MCF 10A (cell line): ENCODE data around the gene TIMM50. TPM values are rescaled to one million over a fixed set of nuclear protein-coding genes. Genes with fewer than 3 reads are reported as not detected.

Experiments
- BruUV-seq: library from RNA; stranded (reverse); fragments of 400-500 nt; replicated peaks from 2 replicates; lab custom pipeline; 2021; lab: Mats Ljungman, UMichigan
- CTCF ChIA-PET: fragments of 300-600 bp; sonication (Branson Sonifier 250); formaldehyde crosslinking; extraction: SDS; loops from one replicate; lab custom pipeline; 2021; ENCODE audit warnings: antibody characterized with exemption, inconsistent platforms; lab: Yijun Ruan, JAX
- POLR2A ChIA-PET: fragments of 300-600, 350-650 bp; sonication (Branson Sonifier 250); formaldehyde crosslinking; extraction: SDS; loops from one replicate; lab custom pipeline; 2020; ENCODE audit warnings: antibody characterized with exemption, inconsistent platforms; lab: Yijun Ruan, JAX
- DNase-seq: peaks from one replicate; pipeline ENCODE4 v3.0.0-alpha.2; 2018; ENCODE audit not compliant: unreplicated experiment
- H3K27ac Mint-ChIP-seq: one replicate; pipeline ENCODE4 v1.8.0; 2022; ENCODE audit warnings: mild to moderate bottlenecking, low read depth, mixed read lengths; ENCODE audit not compliant: unreplicated experiment
- H3K27me3 Mint-ChIP-seq: one replicate; pipeline ENCODE4 v1.8.0; 2022; ENCODE audit warnings: mixed read lengths; ENCODE audit not compliant: insufficient read depth, unreplicated experiment
- H3K36me3 Mint-ChIP-seq: one replicate; pipeline ENCODE4 v1.8.0; 2022; ENCODE audit warnings: mild to moderate bottlenecking, moderate library complexity, mixed read lengths; ENCODE audit not compliant: insufficient read depth, unreplicated experiment
- H3K4me1 Mint-ChIP-seq: one replicate; pipeline ENCODE4 v1.8.0; 2022; ENCODE audit warnings: mixed read lengths; ENCODE audit not compliant: insufficient read depth, unreplicated experiment
- H3K4me3 Mint-ChIP-seq: one replicate; pipeline ENCODE4 v1.8.0; 2022; ENCODE audit warnings: mild to moderate bottlenecking, moderate library complexity, mixed read lengths; ENCODE audit not compliant: unreplicated experiment
- H3K9me3 Mint-ChIP-seq: one replicate; pipeline ENCODE4 v1.8.0; 2022; ENCODE audit warnings: mixed read lengths; ENCODE audit not compliant: unreplicated experiment
- intact Hi-C: fragments of 100-400 bp; cut with micrococcal nuclease; formaldehyde crosslinking; loops from 2 replicates; pipeline ENCODE4 v1.14.1; 2022
- total RNA-seq: library from RNA; stranded (reverse); gene quantifications from 2 replicates; pipeline ENCODE4 v1.2.3, GENCODE V29; 2022
- TF ChIP-seq, protein P1 (sequence below): fragments of 200-600 bp; IDR thresholded peaks from one replicate; pipeline ENCODE4 v1.8.0; 2022; ENCODE audit warnings: antibody characterized with exemption, mild to moderate bottlenecking; ENCODE audit not compliant: unreplicated experiment

The TIMM50 gene
- total RNA-seq, 1 experiment from 2014 or later, result 94.2 TPM

DNA sequence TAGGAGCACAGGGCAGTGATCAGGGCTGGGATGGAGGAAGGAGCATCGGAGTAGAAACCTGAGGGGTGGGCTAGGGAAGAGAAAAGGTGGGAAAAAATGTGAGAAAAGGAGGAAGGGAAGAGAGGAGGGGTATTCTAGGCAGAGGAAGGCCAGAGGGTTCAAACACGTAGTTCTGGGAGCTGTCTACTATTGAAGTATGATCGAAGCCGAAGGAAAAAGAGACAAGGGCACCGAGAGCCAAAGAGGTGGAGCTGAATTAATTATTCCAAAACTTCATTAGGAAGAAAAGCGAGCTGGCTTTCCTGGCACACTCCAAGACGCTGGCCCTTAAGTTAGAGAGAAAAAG, 25.9 kb downstream of the TIMM50 start:
- no peak for DNase-seq
- BruUV-seq, result no TSS peak
- Mint-ChIP-seq H3K27me3 (peaks cover 33% of the 10 kb centered on the region), H3K4me1 (no peaks in the 10 kb centered on the region), H3K9me3 (no peaks in the 10 kb centered on the region), H3K4me3 (peak overlapping the region; percentile 71), H3K27ac (no peak overlapping the region), H3K36me3 (no peaks in the 10 kb centered on the region)
- ChIA-PET POLR2A (no interaction called here), CTCF (interaction anchor here (0.6 kb wide), 1 partner anchor 62 kb away, joined by 3 read pairs; no protein-coding TSS in a partner anchor)
- TF ChIP-seq, protein P1, sequence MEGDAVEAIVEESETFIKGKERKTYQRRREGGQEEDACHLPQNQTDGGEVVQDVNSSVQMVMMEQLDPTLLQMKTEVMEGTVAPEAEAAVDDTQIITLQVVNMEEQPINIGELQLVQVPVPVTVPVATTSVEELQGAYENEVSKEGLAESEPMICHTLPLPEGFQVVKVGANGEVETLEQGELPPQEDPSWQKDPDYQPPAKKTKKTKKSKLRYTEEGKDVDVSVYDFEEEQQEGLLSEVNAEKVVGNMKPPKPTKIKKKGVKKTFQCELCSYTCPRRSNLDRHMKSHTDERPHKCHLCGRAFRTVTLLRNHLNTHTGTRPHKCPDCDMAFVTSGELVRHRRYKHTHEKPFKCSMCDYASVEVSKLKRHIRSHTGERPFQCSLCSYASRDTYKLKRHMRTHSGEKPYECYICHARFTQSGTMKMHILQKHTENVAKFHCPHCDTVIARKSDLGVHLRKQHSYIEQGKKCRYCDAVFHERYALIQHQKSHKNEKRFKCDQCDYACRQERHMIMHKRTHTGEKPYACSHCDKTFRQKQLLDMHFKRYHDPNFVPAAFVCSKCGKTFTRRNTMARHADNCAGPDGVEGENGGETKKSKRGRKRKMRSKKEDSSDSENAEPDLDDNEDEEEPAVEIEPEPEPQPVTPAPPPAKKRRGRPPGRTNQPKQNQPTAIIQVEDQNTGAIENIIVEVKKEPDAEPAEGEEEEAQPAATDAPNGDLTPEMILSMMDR, result no peak
- intact Hi-C loops, result no loop called here

DNA sequence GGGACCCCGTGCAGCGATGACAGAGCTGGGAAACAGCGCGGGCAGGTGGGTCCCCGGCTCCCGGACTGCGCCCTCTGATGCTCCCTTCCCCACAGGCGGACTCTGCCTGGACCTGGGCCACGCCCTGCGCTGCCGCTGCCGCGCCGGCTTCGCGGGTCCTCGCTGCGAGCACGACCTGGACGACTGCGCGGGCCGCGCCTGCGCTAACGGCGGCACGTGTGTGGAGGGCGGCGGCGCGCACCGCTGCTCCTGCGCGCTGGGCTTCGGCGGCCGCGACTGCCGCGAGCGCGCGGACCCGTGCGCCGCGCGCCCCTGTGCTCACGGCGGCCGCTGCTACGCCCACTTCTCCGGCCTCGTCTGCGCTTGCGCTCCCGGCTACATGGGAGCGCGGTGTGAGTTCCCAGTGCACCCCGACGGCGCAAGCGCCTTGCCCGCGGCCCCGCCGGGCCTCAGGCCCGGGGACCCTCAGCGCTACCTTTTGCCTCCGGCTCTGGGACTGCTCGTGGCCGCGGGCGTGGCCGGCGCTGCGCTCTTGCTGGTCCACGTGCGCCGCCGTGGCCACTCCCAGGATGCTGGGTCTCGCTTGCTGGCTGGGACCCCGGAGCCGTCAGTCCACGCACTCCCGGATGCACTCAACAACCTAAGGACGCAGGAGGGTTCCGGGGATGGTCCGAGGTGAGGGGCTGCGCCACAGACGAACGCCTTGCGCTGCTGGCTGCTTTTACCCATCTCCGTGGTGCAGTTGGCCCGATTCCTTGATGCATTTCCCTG, 26.5 kb downstream of the TIMM50 start:
- no peaks in the 10 kb centered on the region for H3K36me3 Mint-ChIP-seq
- intact Hi-C loops, result no loop called here
- ChIA-PET CTCF (no interaction called here), POLR2A (no interaction called here)
- H3K27ac Mint-ChIP-seq, result no peak overlapping the region
- TF ChIP-seq, protein P1, result no peak
- BruUV-seq, result no TSS peak
- peak overlapping the region; percentile 71 for H3K4me3 Mint-ChIP-seq
- H3K27me3 Mint-ChIP-seq, result peaks cover 33% of the 10 kb centered on the region
- no peaks in the 10 kb centered on the region for H3K9me3 Mint-ChIP-seq
- no peaks in the 10 kb centered on the region for H3K4me1 Mint-ChIP-seq
- peak; percentile 27 for DNase-seq

DNA sequence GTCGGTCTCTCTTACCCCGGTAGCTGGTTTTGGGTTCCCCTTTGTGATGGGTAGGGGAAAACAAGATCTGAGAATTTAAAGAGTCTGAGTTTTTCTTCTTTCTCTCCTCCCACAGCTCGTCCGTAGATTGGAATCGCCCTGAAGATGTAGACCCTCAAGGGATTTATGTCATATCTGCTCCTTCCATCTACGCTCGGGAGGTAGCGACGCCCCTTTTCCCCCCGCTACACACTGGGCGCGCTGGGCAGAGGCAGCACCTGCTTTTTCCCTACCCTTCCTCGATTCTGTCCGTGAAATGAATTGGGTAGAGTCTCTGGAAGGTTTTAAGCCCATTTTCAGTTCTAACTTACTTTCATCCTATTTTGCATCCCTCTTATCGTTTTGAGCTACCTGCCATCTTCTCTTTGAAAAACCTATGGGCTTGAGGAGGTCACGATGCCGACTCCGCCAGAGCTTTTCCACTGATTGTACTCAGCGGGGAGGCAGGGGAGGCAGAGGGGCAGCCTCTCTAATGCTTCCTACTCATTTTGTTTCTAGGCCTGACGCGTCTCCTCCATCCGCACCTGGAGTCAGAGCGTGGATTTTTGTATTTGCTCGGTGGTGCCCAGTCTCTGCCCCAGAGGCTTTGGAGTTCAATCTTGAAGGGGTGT, 27.2 kb downstream of the TIMM50 start:
- TSS peak; percentile 24 for BruUV-seq
- no peak overlapping the region for H3K27ac Mint-ChIP-seq

DNA sequence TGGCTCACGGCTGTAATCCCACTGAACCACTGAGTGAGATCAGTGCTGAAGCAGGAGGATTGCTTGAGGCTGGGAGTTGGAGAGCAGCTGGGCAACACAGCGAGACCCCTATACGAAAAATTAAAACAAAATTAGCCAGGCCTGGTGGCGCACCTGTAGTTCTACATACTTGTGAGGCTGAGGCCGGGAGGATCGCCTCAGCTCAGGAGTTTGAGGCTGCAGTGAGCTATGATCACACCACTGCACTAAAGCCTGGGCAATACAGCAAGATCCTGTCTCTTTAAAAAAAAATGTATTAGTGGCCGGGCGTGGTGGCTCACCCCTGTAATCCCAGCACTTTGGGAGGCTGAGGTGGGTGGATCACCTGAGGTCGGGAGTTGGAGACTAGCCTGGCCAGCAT, 28.0 kb downstream of the TIMM50 start:
- ChIA-PET CTCF (interaction anchor here (0.6 kb wide), 2 partner anchors 31 to 68 kb away, joined by 3 read pairs; no protein-coding TSS in a partner anchor), POLR2A (interaction anchor here (0.6 kb wide), 1 partner anchor 165 kb away, joined by 3 read pairs; no protein-coding TSS in a partner anchor)
- no peak overlapping the region for H3K27ac Mint-ChIP-seq
- TF ChIP-seq, protein P1, result no peak
- H3K36me3 Mint-ChIP-seq, result no peaks in the 10 kb centered on the region
- no peak for DNase-seq
- intact Hi-C loops, result no loop called here
- no peak overlapping the region for H3K4me3 Mint-ChIP-seq
- H3K4me1 Mint-ChIP-seq, result no peaks in the 10 kb centered on the region
- BruUV-seq, result no TSS peak
- H3K9me3 Mint-ChIP-seq, result no peaks in the 10 kb centered on the region
- H3K27me3 Mint-ChIP-seq, result peaks cover 35% of the 10 kb centered on the region

More for the DNA sequence above, 27.2 kb downstream of the TIMM50 start:
- no peaks in the 10 kb centered on the region for H3K4me1 Mint-ChIP-seq
- no peak for DNase-seq
- TF ChIP-seq, protein P1, result no peak
- H3K36me3 Mint-ChIP-seq, result no peaks in the 10 kb centered on the region
- intact Hi-C loops, result no loop called here
- peaks cover 33% of the 10 kb centered on the region for H3K27me3 Mint-ChIP-seq
- POLR2A ChIA-PET, result no interaction called here
- H3K9me3 Mint-ChIP-seq, result no peaks in the 10 kb centered on the region
- peak overlapping the region; percentile 71 for H3K4me3 Mint-ChIP-seq
- CTCF ChIA-PET, result interaction anchor here (0.6 to 0.7 kb wide), 2 partner anchors 20 to 117 kb away, joined by 3 read pairs; partner anchors contain the start of gene PAF1
